Panc1 (cell line): Measurements from ENCODE around the gene GPC3. TPM values are rescaled to one million over a fixed set of nuclear protein-coding genes. Genes with fewer than 3 reads are reported as not detected.

Experiments used
- ATAC-seq: fragments of 200-7000 bp; cut with Tn5 transposase; 2 replicates; pipeline ENCODE4 v1.9.1; 2020; ENCODE audit warnings: mild to moderate bottlenecking, moderate library complexity
- BruUV-seq: library from RNA; stranded (reverse); fragments of 400-500 nt; replicated peaks from 2 replicates; lab custom pipeline; 2021; lab: Mats Ljungman, UMichigan
- CTCF ChIA-PET: fragments of 300-600 bp; sonication (Branson Sonifier 250); formaldehyde crosslinking; loops from one replicate; lab custom pipeline; 2022; ENCODE audit warnings: antibody characterized with exemption; lab: Charles Lee
- POLR2A ChIA-PET: fragments of 300-600 bp; sonication (Branson Sonifier 250); formaldehyde crosslinking; loops from one replicate; lab custom pipeline; 2022; ENCODE audit warnings: antibody characterized with exemption; lab: Charles Lee
- DNase-seq: peaks from one replicate; pipeline ENCODE4 v3.0.0-alpha.2; 2010; ENCODE audit warnings: low read depth, low spot score
- H3K27ac ChIP-seq: 2 replicates; pipeline ENCODE4 v1.5.1; 2011; ENCODE audit warnings: mild to moderate bottlenecking, low read length, inconsistent platforms
- H3K27me3 ChIP-seq: fragments of 200-500 bp; sonication (Bioruptor generic); 2 replicates; pipeline ENCODE4 v1.6.0; 2014; ENCODE audit warnings: low read length, inconsistent platforms; ENCODE audit not compliant: control insufficient read depth, insufficient read depth
- H3K36me3 ChIP-seq: fragments of 200-500 bp; sonication (Bioruptor generic); 2 replicates; pipeline ENCODE4 v1.5.1; 2014; ENCODE audit warnings: inconsistent platforms, mild to moderate bottlenecking, low read length, moderate library complexity; ENCODE audit not compliant: control insufficient read depth, insufficient read depth
- H3K4me1 ChIP-seq: 2 replicates; pipeline ENCODE4 v1.5.1; 2011; ENCODE audit warnings: inconsistent platforms, mild to moderate bottlenecking, low read length, moderate library complexity; ENCODE audit not compliant: control insufficient read depth, insufficient read depth
- H3K4me3 ChIP-seq, 2 experiments: 2 replicates each; pipeline ENCODE4 v1.5.1; 2011 to 2012; ENCODE audit warnings: low read depth in 2 of 2, low read length in 2 of 2, mild to moderate bottlenecking in 2 of 2, inconsistent platforms in 1 of 2, moderate library complexity in 1 of 2
- H3K9me3 ChIP-seq: fragments of 200-500 bp; sonication (Bioruptor generic); 2 replicates; pipeline ENCODE4 v1.5.1; 2014; ENCODE audit warnings: low read depth, mild to moderate bottlenecking, inconsistent platforms, low read length, moderate library complexity; ENCODE audit not compliant: control insufficient read depth, insufficient read depth
- CTCF ChIP-seq: fragments of 450-650 bp; IDR thresholded peaks from 2 replicates; pipeline ENCODE4 v1.5.1; 2017; ENCODE audit warnings: mild to moderate bottlenecking
- POLR2AphosphoS5 ChIP-seq: IDR thresholded peaks from 2 replicates; pipeline ENCODE4 v1.6.1; 2012; ENCODE audit warnings: mild to moderate bottlenecking, low read depth, low read length, moderate library complexity
- REST ChIP-seq, 2 experiments: IDR thresholded peaks; 2 replicates each; pipeline ENCODE4 v1.6.1; 2011 to 2012; ENCODE audit warnings: low read depth in 2 of 2, control low read depth in 1 of 2, low read length in 1 of 2, mild to moderate bottlenecking in 1 of 2, moderate library complexity in 1 of 2; ENCODE audit not compliant: insufficient read depth in 1 of 2
- SIN3A ChIP-seq: IDR thresholded peaks from 2 replicates; pipeline ENCODE4 v1.6.1; 2012; ENCODE audit warnings: low read depth, mild to moderate bottlenecking, low read length, moderate library complexity, borderline replicate concordance; ENCODE audit not compliant: insufficient read depth
- TCF7L2 ChIP-seq: IDR thresholded peaks from 2 replicates; pipeline ENCODE4 v1.6.1; 2011; ENCODE audit warnings: mild to moderate bottlenecking, low read depth, low read length, inconsistent platforms
- in situ Hi-C: cut with HindIII; loops from 2 replicates; pipeline ENCODE4 v1.10.0; 2016; ENCODE audit warnings: low sequenced_read_pairs, low pct_unique_long_range_greater_than_20kb
- intact Hi-C: fragments of 100-400 bp; cut with micrococcal nuclease; formaldehyde crosslinking; loops from one replicate; pipeline ENCODE4 v1.10.0; 2022; ENCODE audit not compliant: unreplicated experiment
- total RNA-seq: library from RNA; stranded (reverse); gene quantifications from one replicate; pipeline ENCODE4 v1.2.1, GENCODE V29; 2021; ENCODE audit not compliant: unreplicated experiment

Gene GPC3
- total RNA-seq, 1 experiment from 2014 or later: 0.95 TPM

GRCh38 chrX:133994576-133994975 is 9.2 kb upstream of the GPC3 start:
- H3K9me3 ChIP-seq: no peaks in the 10 kb centered on the region
- ATAC-seq: no peak
- TF ChIP-seq REST (IDR thresholded peaks at IDR 0.05; ENCODE audit: insufficient read depth in 1 of 2, low read depth in 2 of 2, low read length in 1 of 2) (no peak), TCF7L2 (no peak), POLR2AphosphoS5 (no peak), CTCF (no peak), SIN3A (no peak)
- ChIA-PET POLR2A (no interaction called here), CTCF (no interaction called here)
- peaks cover 6% of the 10 kb centered on the region; the same call in 1 of the 2 replicates for H3K27me3 ChIP-seq
- no TSS peak for BruUV-seq
- in situ Hi-C loops (no loop called here), intact Hi-C loops (no loop called here)
- H3K27ac ChIP-seq: no peak overlapping the region
- no peaks in the 10 kb centered on the region for H3K4me1 ChIP-seq
- no peaks in the 10 kb centered on the region for H3K36me3 ChIP-seq
- no peak overlapping the region for H3K4me3 ChIP-seq
- no peak for DNase-seq

GRCh38 chrX:133992882-133993281 is 7.5 kb upstream of the GPC3 start:
- no TSS peak for BruUV-seq
- no peak for TF ChIP-seq SIN3A
- no peak for TF ChIP-seq CTCF
- ATAC-seq: no peak
- no peak overlapping the region for H3K4me3 ChIP-seq
- POLR2A ChIA-PET: no interaction called here
- CTCF ChIA-PET: no interaction called here
- no peak for DNase-seq
- in situ Hi-C loops: no loop called here
- no peaks in the 10 kb centered on the region for H3K36me3 ChIP-seq
- peaks cover 2% of the 10 kb centered on the region; the same call in 1 of the 2 replicates for H3K27me3 ChIP-seq
- no peaks in the 10 kb centered on the region for H3K9me3 ChIP-seq
- no peaks in the 10 kb centered on the region for H3K4me1 ChIP-seq
- no peak overlapping the region for H3K27ac ChIP-seq
- intact Hi-C loops: no loop called here
